Measurements from ENCODE around the gene FFAR1.

Gene FFAR1

GRCh38 chr19:35314858-35315470 lies 32.7 kb upstream of the FFAR1 start:
- DNase-seq (ENCODE audit: low read depth, low spot score) = no peak

DNA sequence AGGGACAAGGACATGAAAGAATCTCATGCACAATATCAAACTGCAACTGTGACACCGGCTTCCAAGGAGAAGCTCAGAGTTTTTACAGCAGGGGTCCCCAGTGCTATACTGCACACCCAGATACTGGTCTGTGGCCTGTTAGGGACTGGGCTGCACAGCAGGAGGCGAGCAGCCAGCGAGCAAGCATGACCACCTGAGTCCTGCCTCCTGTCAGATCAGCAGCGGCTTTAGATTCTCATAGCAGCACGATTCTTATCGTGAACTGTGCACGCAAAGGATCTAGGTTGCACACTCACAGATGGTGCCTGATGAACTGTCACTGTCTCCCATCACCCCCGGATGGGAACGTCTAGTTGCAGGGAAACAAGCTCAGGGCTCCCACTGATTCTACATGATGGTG lies 31.8 kb upstream of the FFAR1 start:
- no peak for DNase-seq (ENCODE audit: low read depth, low spot score)

- DNase-seq (ENCODE audit: low read depth, low spot score) = no peak
Observed at GRCh38 chr19:35316560-35316959, 31.1 kb upstream of the FFAR1 start.

GRCh38 chr19:35317464-35318043 lies 30.1 kb upstream of the FFAR1 start:
- DNase-seq (ENCODE audit: low read depth, low spot score) = no peak

GRCh38 chr19:35318679-35319448 lies 28.8 kb upstream of the FFAR1 start:
- peak; percentile 35 for DNase-seq (ENCODE audit: low read depth, low spot score)

GRCh38 chr19:35320065-35320713 lies 27.5 kb upstream of the FFAR1 start:
- no peak for DNase-seq (ENCODE audit: low read depth, low spot score)

- DNase-seq (ENCODE audit: low read depth, low spot score) = no peak
Observed at GRCh38 chr19:35321291-35321690, 26.4 kb upstream of the FFAR1 start.

- DNase-seq (ENCODE audit: low read depth, low spot score) = no peak
Observed at GRCh38 chr19:35322014-35322413, 25.7 kb upstream of the FFAR1 start.

DNA sequence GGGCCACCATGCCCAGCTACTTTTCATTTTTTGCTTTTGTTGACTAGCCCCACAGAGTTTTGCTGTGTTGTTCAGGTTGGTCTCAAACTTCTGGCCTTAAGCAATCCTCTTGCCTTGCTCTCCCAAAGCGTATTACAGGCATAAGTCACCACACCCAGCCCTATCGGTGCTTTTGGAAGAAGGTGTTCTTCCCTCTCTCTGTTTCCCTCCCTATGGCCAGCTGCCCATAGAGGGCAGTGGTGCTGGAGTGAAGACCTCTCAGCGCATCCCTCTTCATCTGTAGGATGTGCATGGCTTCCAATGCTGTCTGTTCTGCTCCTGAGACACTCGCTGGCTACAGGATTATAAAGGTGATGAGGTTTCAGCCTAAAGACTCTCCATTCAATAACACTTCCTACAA lies 20.1 kb upstream of the FFAR1 start:
- DNase-seq (ENCODE audit: low read depth, low spot score) = no peak

DNA sequence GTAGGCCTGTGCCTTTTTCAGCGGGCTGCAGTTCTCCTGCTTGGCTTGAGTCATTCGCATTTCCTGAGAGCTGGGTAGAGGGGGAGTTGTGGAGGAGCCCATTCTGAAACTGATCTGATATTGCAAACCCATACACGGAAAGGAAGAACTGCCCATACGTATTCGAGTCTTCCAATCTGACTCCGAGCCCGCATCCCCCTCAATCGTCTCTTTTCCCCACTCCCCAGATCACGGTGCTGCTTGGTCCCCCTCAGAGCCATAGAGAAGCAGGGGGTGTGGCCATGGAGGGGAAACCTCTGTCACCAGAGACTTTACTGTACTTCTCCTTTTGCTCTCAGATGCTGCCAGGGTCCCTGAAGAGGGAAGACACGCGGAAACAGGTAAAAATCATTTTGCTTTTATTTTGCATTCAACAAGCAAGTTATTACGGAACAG lies 18.8 kb upstream of the FFAR1 start, which contains the start of gene CD22:
Gene CD22, plus strand, starts transcription at position 337 of the 435 bp plus-strand sequence. CDS start 2,854 bp downstream, outside the sequence.
- no peak for DNase-seq (ENCODE audit: low read depth, low spot score)

DNA sequence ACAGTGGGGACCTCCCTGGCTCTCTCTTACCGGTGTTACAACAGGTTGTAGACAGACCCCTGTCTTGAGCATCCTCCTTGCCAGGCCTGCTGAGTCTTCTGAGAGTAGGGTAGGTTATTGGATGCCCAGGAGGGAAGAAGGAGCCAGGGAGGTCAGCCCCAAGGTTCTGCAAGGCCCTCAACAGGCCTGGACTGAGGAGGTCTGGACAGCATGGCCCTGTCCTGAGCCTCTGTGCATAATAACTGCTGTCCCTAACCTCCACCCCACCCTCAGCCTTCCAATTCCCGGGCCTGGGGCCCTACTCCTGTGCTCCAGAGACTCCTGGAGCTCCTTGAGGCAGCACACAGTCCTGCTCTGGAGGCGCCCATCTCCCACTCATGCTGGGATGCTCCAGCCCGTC lies 18.4 kb upstream of the FFAR1 start:
- DNase-seq (ENCODE audit: low read depth, low spot score) = no peak

DNA sequence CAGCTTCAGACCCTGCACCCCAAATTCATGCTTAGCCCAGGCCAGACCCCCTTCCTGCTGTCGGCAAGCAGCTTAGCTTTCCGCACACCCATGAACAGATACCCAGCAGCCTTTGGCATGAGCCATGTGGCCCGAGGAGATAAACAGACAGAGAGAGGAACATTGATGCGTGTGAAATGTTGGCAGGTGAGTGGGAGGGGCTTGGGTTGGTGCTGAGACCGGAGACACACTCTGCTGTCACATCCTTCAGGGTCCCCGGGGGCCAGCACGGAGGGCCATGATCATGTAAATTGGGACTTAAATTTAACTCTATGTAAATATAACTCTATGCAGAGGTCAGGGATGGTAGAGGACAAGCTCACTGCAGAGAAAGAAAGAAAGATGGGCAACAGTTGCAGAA lies 17.2 kb upstream of the FFAR1 start:
- no peak for DNase-seq (ENCODE audit: low read depth, low spot score)

DNA sequence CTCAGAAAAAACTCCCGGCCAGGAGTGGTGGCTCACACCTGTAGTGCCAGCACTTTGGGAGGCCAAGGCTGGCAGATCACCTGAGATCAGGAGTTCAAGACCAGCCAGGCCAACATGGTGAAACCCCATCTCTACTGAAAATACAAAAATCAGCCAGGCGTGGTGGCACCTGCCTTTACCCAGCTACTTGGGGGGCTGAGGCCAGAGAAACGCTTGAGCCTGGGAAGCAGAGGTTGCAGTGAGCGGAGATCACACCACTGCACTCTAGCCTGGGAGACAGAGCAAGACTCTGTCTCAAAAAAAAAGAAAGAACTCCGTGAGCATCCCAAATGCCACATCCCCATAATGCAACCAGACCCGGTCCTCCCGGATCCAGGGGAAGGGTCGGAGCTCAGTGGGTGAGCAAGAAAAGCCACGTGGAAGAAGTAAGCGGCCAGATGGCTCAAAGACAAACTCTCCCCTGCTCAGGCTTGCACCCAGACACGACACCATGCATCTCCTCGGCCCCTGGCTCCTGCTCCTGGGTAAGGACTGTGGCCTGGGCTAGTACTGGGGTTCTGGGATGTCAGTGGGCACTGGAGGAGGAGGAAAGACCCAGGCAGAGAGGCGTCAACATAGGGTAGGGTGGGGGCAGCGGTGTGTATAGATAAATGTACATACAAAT lies 16.0 kb upstream of the FFAR1 start:
- no peak for DNase-seq (ENCODE audit: low read depth, low spot score)

DNA sequence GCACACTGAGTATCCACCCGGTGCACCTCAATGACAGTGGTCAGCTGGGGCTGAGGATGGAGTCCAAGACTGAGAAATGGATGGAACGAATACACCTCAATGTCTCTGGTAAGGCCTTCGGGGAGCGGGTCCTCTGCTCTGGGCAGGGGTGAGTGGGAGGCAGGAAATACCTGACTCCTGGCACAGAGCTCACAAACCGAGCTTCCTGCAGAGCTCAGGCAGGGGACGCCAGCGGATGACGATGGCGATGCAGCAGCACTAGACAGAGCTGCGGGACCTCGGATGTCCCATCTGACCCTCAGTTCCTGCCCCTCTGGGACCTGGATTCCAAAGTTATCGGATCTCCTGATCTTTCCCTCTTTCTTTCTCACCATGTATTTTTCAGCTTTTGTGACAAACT lies 14.9 kb upstream of the FFAR1 start:
- DNase-seq (ENCODE audit: low read depth, low spot score) = no peak

DNA sequence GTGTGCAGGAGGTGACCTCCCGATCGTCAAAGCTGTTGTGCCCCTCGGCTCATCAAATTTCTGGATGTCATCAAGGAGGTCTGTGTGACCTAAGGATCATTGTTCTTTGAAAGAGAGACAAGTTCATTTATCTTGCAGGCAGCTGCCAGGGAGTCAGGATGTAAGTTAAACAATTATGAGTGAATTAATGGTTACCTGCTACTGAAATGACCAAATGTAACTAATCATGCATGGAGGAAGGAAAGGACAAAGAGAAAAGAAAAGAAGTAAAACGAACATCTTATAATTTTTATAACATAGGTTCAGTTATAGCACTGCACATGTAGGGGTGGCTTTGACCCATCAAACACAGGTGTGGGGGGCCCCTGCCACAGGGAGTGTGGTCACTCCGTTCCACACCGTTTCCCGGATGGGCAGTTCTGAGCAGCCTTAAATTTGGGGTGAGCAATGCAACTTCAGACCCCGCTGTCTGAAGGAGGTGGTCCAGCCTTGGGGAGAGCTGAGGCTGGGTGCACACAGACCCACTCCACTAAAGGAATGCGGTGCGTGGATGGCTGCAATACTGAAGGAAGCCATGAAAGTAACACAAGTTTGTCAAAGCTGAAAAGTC lies 13.5 kb upstream of the FFAR1 start:
- DNase-seq (ENCODE audit: low read depth, low spot score) = no peak

DNA sequence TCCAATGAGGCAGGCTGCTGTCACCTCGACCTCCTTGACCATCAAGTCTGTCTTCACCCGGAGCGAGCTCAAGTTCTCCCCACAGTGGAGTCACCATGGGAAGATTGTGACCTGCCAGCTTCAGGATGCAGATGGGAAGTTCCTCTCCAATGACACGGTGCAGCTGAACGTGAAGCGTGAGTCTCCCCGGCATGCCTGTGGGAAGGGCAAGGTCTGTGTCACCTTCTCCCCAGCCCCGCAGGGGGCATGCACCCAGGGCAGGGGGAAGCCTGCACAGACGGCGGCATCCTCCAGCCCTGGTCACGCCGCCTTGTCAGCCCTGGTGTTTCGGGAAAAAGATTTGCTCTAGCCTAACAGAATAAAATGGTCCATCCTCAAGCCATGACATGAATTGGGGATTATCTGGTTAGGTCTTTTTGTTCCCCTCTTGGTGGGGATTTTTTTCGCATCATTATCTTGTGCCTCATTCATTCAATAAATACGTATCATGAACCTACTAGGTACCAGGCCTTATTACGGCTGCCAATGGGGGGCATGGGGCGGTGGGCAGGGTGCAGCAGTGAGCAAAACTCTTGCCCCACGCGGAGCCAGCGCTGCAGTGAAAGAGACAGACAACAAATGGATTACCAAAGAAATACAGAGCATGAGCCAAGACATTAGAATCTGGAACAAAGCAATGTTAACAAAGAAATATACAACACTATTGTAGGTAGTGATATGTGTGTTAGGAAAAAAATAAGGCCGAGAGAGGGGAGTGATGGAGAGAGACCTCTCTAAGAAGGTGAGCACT lies 11.3 kb upstream of the FFAR1 start:
- no peak for DNase-seq (ENCODE audit: low read depth, low spot score)

DNA sequence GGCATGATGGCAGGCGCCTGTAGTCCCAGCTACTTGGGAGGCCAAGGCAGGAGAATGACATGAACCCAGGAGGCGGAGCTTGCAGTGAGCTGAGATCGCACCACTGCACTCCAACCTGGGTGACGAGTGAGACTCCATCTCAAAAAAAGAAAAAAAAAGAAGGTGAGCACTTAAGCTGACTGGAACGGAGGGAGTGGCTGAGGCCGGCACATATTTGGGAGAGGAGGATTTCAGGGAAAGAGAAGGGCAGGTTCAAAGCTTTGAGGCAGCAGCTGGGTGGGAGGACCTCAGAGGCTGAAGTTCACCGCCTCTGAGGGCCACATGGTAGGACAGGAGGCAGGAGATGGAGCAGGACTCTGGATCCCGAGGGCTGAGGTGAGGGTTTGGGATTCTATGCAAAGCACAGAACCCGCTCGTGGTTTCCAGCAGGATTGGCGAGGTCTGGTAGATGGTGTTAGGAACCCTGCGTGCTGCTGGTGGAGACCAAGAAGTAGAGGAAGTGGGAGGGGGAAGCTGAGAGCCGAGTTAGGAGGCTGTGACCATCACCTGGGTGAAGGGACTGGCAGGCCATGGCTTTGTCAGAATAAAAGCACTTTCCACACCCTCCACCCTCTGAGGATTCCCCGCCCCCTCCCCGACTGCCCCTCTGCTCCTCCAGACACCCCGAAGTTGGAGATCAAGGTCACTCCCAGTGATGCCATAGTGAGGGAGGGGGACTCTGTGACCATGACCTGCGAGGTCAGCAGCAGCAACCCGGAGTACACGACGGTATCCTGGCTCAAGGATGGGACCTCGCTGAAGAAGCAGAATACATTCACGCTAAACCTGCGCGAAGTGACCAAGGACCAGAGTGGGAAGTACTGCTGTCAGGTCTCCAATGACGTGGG lies 10.4 kb upstream of the FFAR1 start:
- no peak for DNase-seq (ENCODE audit: low read depth, low spot score)

- DNase-seq (ENCODE audit: low read depth, low spot score) = no peak
Observed at GRCh38 chr19:35337984-35338296, 9.8 kb upstream of the FFAR1 start.

- DNase-seq (ENCODE audit: low read depth, low spot score) = no peak
Observed at GRCh38 chr19:35340431-35340830, 7.3 kb upstream of the FFAR1 start.

- no peak for DNase-seq (ENCODE audit: low read depth, low spot score)
Observed at GRCh38 chr19:35341006-35341405, 6.7 kb upstream of the FFAR1 start.

Measured in astrocyte of the hippocampus (primary cell).